WTC11 (cell line): Measurements from ENCODE around the gene TBC1D20. TPM values are rescaled to one million over a fixed set of nuclear protein-coding genes. Genes with fewer than 3 reads are reported as not detected.
"Not testable (repeated sequence)": the region's sequence is repeated elsewhere in the genome, so short reads cannot be mapped to it uniquely, and the experiment has no call there.

Experiments
- ATAC-seq: fragments of 200-7000 bp; cut with Tn5 transposase; 2 replicates; pipeline ENCODE4 v1.10.0; 2021; ENCODE audit warnings: mild to moderate bottlenecking, moderate library complexity
- CTCF ChIA-PET: fragments of 300-600 bp; sonication (Branson Sonifier 250); formaldehyde crosslinking; loops from one replicate; lab custom pipeline; 2021; ENCODE audit warnings: antibody characterized with exemption; lab: Charles Lee
- POLR2A ChIA-PET: fragments of 350-600 bp; sonication (Branson Sonifier 250); formaldehyde crosslinking; loops from one replicate; lab custom pipeline; 2021; ENCODE audit warnings: antibody characterized with exemption; lab: Charles Lee
- DNase-seq: peaks from one replicate; pipeline ENCODE4 v3.0.0; 2021; ENCODE audit warnings: low spot score
- H3K27ac Mint-ChIP-seq: 2 replicates; pipeline ENCODE4 v1.8.0; 2021; ENCODE audit warnings: mixed read lengths
- H3K27me3 Mint-ChIP-seq: 2 replicates; pipeline ENCODE4 v1.8.0; 2021; ENCODE audit warnings: low read depth, mild to moderate bottlenecking, moderate library complexity, mixed read lengths
- H3K36me3 Mint-ChIP-seq: 2 replicates; pipeline ENCODE4 v1.8.0; 2021; ENCODE audit warnings: mixed read lengths
- H3K4me1 Mint-ChIP-seq: 2 replicates; pipeline ENCODE4 v1.8.0; 2022; ENCODE audit warnings: mixed read lengths
- H3K4me3 Mint-ChIP-seq: 2 replicates; pipeline ENCODE4 v1.8.0; 2021; ENCODE audit warnings: mild to moderate bottlenecking, moderate library complexity, mixed read lengths
- H3K9me3 Mint-ChIP-seq: 2 replicates; pipeline ENCODE4 v1.8.0; 2021; ENCODE audit warnings: mixed read lengths
- AR ChIP-seq: fragments of 250-450 bp; sonication (Bioruptor Pico); IDR thresholded peaks from 2 replicates; pipeline ENCODE4 v1.9.0; 2021; ENCODE audit warnings: mild to moderate bottlenecking
- CBFB ChIP-seq: sonication (generic); formaldehyde crosslinking; IDR thresholded peaks from 2 replicates; pipeline ENCODE4 v1.8.1; 2022; ENCODE audit warnings: mild to moderate bottlenecking, low read depth, missing genetic modification reagents
- CREB1 ChIP-seq: sonication (generic); formaldehyde crosslinking; IDR thresholded peaks from 2 replicates; pipeline ENCODE4 v1.8.0; 2023; ENCODE audit warnings: mild to moderate bottlenecking, missing genetic modification reagents
- E2F1 ChIP-seq: sonication (generic); formaldehyde crosslinking; IDR thresholded peaks from 2 replicates; pipeline ENCODE4 v1.8.0; 2022; ENCODE audit warnings: mild to moderate bottlenecking, missing genetic modification reagents
- ERG ChIP-seq: fragments of 250-450 bp; sonication (Bioruptor Pico); IDR thresholded peaks from 2 replicates; pipeline ENCODE4 v1.8.0; 2021; ENCODE audit warnings: mild to moderate bottlenecking
- FOXJ3 ChIP-seq: sonication (generic); formaldehyde crosslinking; IDR thresholded peaks from 2 replicates; pipeline ENCODE4 v1.9.0; 2021; ENCODE audit warnings: missing genetic modification reagents, mild to moderate bottlenecking, borderline replicate concordance
- GRHL2 ChIP-seq: fragments of 250-450 bp; sonication (Bioruptor Pico); IDR thresholded peaks from 2 replicates; pipeline ENCODE4 v1.8.0; 2022; ENCODE audit warnings: mild to moderate bottlenecking, moderate library complexity; ENCODE audit not compliant: insufficient replicate concordance, severe bottlenecking
- HMGXB4 ChIP-seq: sonication (generic); formaldehyde crosslinking; IDR thresholded peaks from 2 replicates; pipeline ENCODE4 v1.8.1; 2023; ENCODE audit warnings: mild to moderate bottlenecking, moderate library complexity, missing genetic modification reagents
- OVOL2 ChIP-seq: fragments of 250-450 bp; sonication (Bioruptor Pico); IDR thresholded peaks from 2 replicates; pipeline ENCODE4 v1.9.0; 2021; ENCODE audit warnings: mild to moderate bottlenecking, borderline replicate concordance
- PRDM15 ChIP-seq: sonication (generic); formaldehyde crosslinking; IDR thresholded peaks from 2 replicates; pipeline ENCODE4 v1.8.0; 2022; ENCODE audit warnings: missing genetic modification reagents
- PRRX2 ChIP-seq: fragments of 250-450 bp; sonication (Bioruptor Pico); IDR thresholded peaks from 2 replicates; pipeline ENCODE4 v1.8.0; 2021; ENCODE audit warnings: mild to moderate bottlenecking
- SMAD4 ChIP-seq: sonication (generic); formaldehyde crosslinking; IDR thresholded peaks from 2 replicates; pipeline ENCODE4 v1.8.0; 2022; ENCODE audit warnings: mild to moderate bottlenecking, missing genetic modification reagents
- ZNF263 ChIP-seq: sonication (generic); formaldehyde crosslinking; IDR thresholded peaks from 2 replicates; pipeline ENCODE4 v1.8.1; 2022; ENCODE audit warnings: low read depth, mild to moderate bottlenecking, moderate library complexity, missing genetic modification reagents
- ZNF317 ChIP-seq: sonication (generic); formaldehyde crosslinking; IDR thresholded peaks from 2 replicates; pipeline ENCODE4 v1.8.1; 2023; ENCODE audit warnings: low read depth, mild to moderate bottlenecking, moderate library complexity, missing genetic modification reagents, borderline replicate concordance
- ZNF423 ChIP-seq: fragments of 250-450 bp; sonication (Bioruptor Pico); IDR thresholded peaks from 2 replicates; pipeline ENCODE4 v2.1.2; 2022; ENCODE audit warnings: mild to moderate bottlenecking, moderate library complexity
- ZNF512 ChIP-seq: sonication (generic); formaldehyde crosslinking; IDR thresholded peaks from 2 replicates; pipeline ENCODE4 v1.8.1; 2022; ENCODE audit warnings: missing genetic modification reagents, borderline replicate concordance
- total RNA-seq: library from RNA; stranded (reverse); gene quantifications from 3 replicates; pipeline ENCODE4 v1.2.3, GENCODE V29; 2021

TBC1D20 gene
- total RNA-seq, 1 experiment from 2014 or later: 14.6 TPM

GRCh38 chr20:458776-459175 is 3.6 kb downstream of the TBC1D20 start (continued):
- TF ChIP-seq AR (CRISPR knock-in tag) (no peak), ERG (no peak), E2F1 (CRISPR knock-in tag) (no peak), ZNF317 (CRISPR knock-in tag) (no peak)

- CTCF ChIA-PET: no interaction called here
- no peak for TF ChIP-seq PRDM15 (CRISPR knock-in tag)
- TF ChIP-seq PRRX2 (CRISPR knock-in tag): no peak
- TF ChIP-seq FOXJ3 (CRISPR knock-in tag): no peak
- TF ChIP-seq OVOL2 (CRISPR knock-in tag): no peak
- no peak for TF ChIP-seq GRHL2 (CRISPR knock-in tag)
- TF ChIP-seq, all 79 proteins: peak for 0
- no peak overlapping the region for H3K27ac Mint-ChIP-seq
- ATAC-seq: no peak
- POLR2A ChIA-PET: no interaction called here
- DNase-seq: no peak
- no peaks in the 10 kb centered on the region for H3K27me3 Mint-ChIP-seq
- H3K4me1 Mint-ChIP-seq: no peaks in the 10 kb centered on the region
- no peaks in the 10 kb centered on the region for H3K36me3 Mint-ChIP-seq
- H3K4me3 Mint-ChIP-seq: no peak overlapping the region
- H3K9me3 Mint-ChIP-seq: no peaks in the 10 kb centered on the region
Observed at GRCh38 chr20:454951-455350, 7.4 kb downstream of the TBC1D20 start.

GRCh38 chr20:452021-452420 is 10.3 kb downstream of the TBC1D20 start:
- DNase-seq, ATAC-seq, POLR2A ChIA-PET, H3K4me3 Mint-ChIP-seq, H3K27me3 Mint-ChIP-seq, H3K4me1 Mint-ChIP-seq, H3K27ac Mint-ChIP-seq, H3K36me3 Mint-ChIP-seq, CTCF ChIA-PET, H3K9me3 Mint-ChIP-seq: not testable (repeated sequence)

- Mint-ChIP-seq H3K4me3 (no peak overlapping the region), H3K9me3 (no peaks in the 10 kb centered on the region), H3K36me3 (peaks cover 42% of the 10 kb centered on the region), H3K27ac (no peak overlapping the region), H3K4me1 (peaks cover 7% of the 10 kb centered on the region; the same call in 1 of the 2 replicates), H3K27me3 (no peaks in the 10 kb centered on the region)
- ATAC-seq: no peak
- DNase-seq: no peak
- ChIA-PET CTCF (interaction anchor here (0.8 to 1.6 kb wide), 4 partner anchors 14 to 294 kb away, joined by 3 to 4 read pairs (median 3); no protein-coding TSS in a partner anchor), POLR2A (no interaction called here)
- TF ChIP-seq HMGXB4 (CRISPR knock-in tag) (no peak), SMAD4 (no peak), ZNF263 (no peak), ZNF423 (no peak), CBFB (CRISPR knock-in tag) (no peak), CREB1 (CRISPR knock-in tag) (no peak), ZNF317 (CRISPR knock-in tag) (no peak), GRHL2 (CRISPR knock-in tag) (no peak), ZNF512 (CRISPR knock-in tag) (no peak)
Observed at GRCh38 chr20:445514-446336, 16.6 kb downstream of the TBC1D20 start.
